SK-N-SH treated with all-trans-retinoic acid at 6 μM for 48 hours (cell line): ENCODE data around the gene TGDS.

Experiments used
- ATAC-seq: fragments of 200-7000 bp; cut with Tn5 transposase; 3 replicates; pipeline ENCODE4 v1.9.1; 2020; ENCODE audit warnings: mild to moderate bottlenecking, moderate library complexity
- CSRNP3 ChIP-seq: fragments of 250-450 bp; sonication (Bioruptor Pico); IDR thresholded peaks from 2 replicates; pipeline ENCODE4 v1.5.1; 2021; ENCODE audit warnings: mild to moderate bottlenecking, moderate library complexity
- ESRRG ChIP-seq: fragments of 250-450 bp; sonication (Bioruptor Pico); IDR thresholded peaks from 2 replicates; pipeline ENCODE4 v1.6.1; 2021; ENCODE audit warnings: mild to moderate bottlenecking
- GLIS3 ChIP-seq: fragments of 250-450 bp; sonication (Bioruptor Pico); IDR thresholded peaks from 2 replicates; pipeline ENCODE4 v1.5.0; 2020; ENCODE audit warnings: mild to moderate bottlenecking, moderate library complexity
- ISL1 ChIP-seq: fragments of 250-450 bp; sonication (Bioruptor Pico); IDR thresholded peaks from 2 replicates; pipeline ENCODE4 v2.1.2; 2022; ENCODE audit warnings: mild to moderate bottlenecking, moderate library complexity
- OSR1 ChIP-seq: fragments of 250-450 bp; sonication (Bioruptor Pico); IDR thresholded peaks from 2 replicates; pipeline ENCODE4 v1.8.0; 2022; ENCODE audit warnings: moderate library complexity, mild to moderate bottlenecking, inconsistent platforms
- PPARA ChIP-seq: fragments of 250-450 bp; sonication (Bioruptor Pico); IDR thresholded peaks from 2 replicates; pipeline ENCODE4 v1.5.0; 2020; ENCODE audit warnings: mild to moderate bottlenecking, borderline replicate concordance
- SNAI2 ChIP-seq: fragments of 250-450 bp; sonication (Bioruptor Pico); IDR thresholded peaks from 2 replicates; pipeline ENCODE4 v1.5.0; 2020; ENCODE audit warnings: mild to moderate bottlenecking, moderate library complexity
- TOX ChIP-seq: fragments of 250-450 bp; sonication (Bioruptor Pico); IDR thresholded peaks from 2 replicates; pipeline ENCODE4 v1.8.0; 2021; ENCODE audit warnings: mild to moderate bottlenecking, moderate library complexity, borderline replicate concordance
- TSHZ2 ChIP-seq: fragments of 250-450 bp; sonication (Bioruptor Pico); IDR thresholded peaks from 2 replicates; pipeline ENCODE4 v1.5.0; 2020; ENCODE audit warnings: mild to moderate bottlenecking, moderate library complexity
- ZC3H10 ChIP-seq: fragments of 250-450 bp; sonication (Bioruptor Pico); IDR thresholded peaks from 2 replicates; pipeline ENCODE4 v1.5.1; 2021; ENCODE audit warnings: mild to moderate bottlenecking, moderate library complexity
- ZFP3 ChIP-seq: fragments of 250-450 bp; sonication (Bioruptor Pico); IDR thresholded peaks from 2 replicates; pipeline ENCODE4 v1.5.0; 2020; ENCODE audit warnings: mild to moderate bottlenecking, moderate library complexity
- ZNF565 ChIP-seq: fragments of 450-650 bp; formaldehyde crosslinking; conservative IDR thresholded peaks from 2 replicates; pipeline ENCODE4 v1.5.0; 2020; ENCODE audit warnings: low read depth, mild to moderate bottlenecking, moderate library complexity
- ZNF70 ChIP-seq: fragments of 450-650 bp; formaldehyde crosslinking; IDR thresholded peaks from 2 replicates; pipeline ENCODE4 v1.5.0; 2020; ENCODE audit warnings: mild to moderate bottlenecking, moderate library complexity
- ZNF8 ChIP-seq: fragments of 450-650 bp; formaldehyde crosslinking; IDR thresholded peaks from 2 replicates; pipeline ENCODE4 v1.5.0; 2020; ENCODE audit warnings: mild to moderate bottlenecking, moderate library complexity
- TF ChIP-seq, protein P1 (sequence below): fragments of 250-450 bp; sonication (Bioruptor Pico); IDR thresholded peaks from 2 replicates; pipeline ENCODE4 v1.5.1; 2020; ENCODE audit warnings: low read depth, mild to moderate bottlenecking, moderate library complexity
- TF ChIP-seq, protein P2 (sequence below): fragments of 250-450 bp; sonication (Bioruptor Pico); IDR thresholded peaks from 2 replicates; pipeline ENCODE4 v1.8.0; 2020; ENCODE audit warnings: mild to moderate bottlenecking, moderate library complexity, borderline replicate concordance
- TF ChIP-seq, protein P3 (sequence below): fragments of 250-450 bp; sonication (Bioruptor Pico); IDR thresholded peaks from 2 replicates; pipeline ENCODE4 v1.8.0; 2021; ENCODE audit warnings: low read depth, mild to moderate bottlenecking, moderate library complexity, borderline replicate concordance

Gene TGDS

DNA sequence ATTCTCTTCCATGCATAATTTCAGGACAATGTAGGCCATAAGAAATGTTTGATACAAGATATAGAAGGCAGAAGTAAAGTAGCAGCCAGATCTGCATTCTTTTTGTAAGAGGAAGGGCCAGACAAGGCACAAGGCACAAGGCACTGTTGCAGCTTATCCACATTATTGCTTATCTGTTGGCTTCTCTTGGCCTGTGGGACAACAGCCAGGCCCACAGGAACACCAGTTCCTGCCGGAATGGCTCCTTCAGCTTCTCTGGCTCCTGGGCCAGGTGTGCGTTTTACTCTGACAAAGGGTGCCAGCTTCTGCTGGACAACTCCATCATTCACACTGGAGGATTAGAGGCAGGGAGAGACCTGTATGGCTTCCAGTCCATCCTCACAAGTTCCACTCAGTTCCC, 34.9 kb upstream of the TGDS start:
- no peak for TF ChIP-seq OSR1 (CRISPR knock-in tag)
- no peak for TF ChIP-seq ZNF70 (CRISPR knock-in tag)

DNA sequence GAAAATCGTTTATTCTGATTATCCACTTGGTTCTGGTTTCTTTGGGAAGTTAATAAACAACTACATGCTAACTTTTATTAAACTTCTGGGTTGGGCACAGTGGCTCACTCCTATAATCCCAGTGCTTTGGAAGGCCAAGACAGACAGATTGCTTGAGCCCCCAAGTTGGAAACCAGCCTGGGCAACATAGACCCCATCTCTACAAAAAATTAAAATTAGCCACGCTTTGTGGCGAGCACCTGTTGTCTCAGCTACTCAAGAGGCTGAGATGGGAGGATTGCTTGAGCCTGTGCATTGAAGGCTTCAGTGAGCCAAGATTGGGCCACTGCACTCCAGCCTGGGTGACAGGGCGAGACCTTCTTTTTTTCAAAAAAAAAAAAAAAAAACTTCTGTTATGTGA, 27.4 kb upstream of the TGDS start:
- no peak for TF ChIP-seq ZNF8 (CRISPR knock-in tag)
- TF ChIP-seq PPARA = no peak
- no peak for TF ChIP-seq OSR1 (CRISPR knock-in tag)
- TF ChIP-seq ZNF565 (CRISPR knock-in tag) = no peak
- no peak for TF ChIP-seq GLIS3 (CRISPR knock-in tag)
- TF ChIP-seq, protein P1, sequence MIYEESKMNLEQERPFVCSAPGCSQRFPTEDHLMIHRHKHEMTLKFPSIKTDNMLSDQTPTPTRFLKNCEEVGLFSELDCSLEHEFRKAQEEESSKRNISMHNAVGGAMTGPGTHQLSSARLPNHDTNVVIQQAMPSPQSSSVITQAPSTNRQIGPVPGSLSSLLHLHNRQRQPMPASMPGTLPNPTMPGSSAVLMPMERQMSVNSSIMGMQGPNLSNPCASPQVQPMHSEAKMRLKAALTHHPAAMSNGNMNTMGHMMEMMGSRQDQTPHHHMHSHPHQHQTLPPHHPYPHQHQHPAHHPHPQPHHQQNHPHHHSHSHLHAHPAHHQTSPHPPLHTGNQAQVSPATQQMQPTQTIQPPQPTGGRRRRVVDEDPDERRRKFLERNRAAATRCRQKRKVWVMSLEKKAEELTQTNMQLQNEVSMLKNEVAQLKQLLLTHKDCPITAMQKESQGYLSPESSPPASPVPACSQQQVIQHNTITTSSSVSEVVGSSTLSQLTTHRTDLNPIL (CRISPR knock-in tag) = no peak
- TF ChIP-seq, protein P2, sequence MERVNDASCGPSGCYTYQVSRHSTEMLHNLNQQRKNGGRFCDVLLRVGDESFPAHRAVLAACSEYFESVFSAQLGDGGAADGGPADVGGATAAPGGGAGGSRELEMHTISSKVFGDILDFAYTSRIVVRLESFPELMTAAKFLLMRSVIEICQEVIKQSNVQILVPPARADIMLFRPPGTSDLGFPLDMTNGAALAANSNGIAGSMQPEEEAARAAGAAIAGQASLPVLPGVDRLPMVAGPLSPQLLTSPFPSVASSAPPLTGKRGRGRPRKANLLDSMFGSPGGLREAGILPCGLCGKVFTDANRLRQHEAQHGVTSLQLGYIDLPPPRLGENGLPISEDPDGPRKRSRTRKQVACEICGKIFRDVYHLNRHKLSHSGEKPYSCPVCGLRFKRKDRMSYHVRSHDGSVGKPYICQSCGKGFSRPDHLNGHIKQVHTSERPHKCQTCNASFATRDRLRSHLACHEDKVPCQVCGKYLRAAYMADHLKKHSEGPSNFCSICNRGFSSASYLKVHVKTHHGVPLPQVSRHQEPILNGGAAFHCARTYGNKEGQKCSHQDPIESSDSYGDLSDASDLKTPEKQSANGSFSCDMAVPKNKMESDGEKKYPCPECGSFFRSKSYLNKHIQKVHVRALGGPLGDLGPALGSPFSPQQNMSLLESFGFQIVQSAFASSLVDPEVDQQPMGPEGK (CRISPR knock-in tag) = no peak
- TF ChIP-seq ESRRG = no peak
- TF ChIP-seq, protein P3, sequence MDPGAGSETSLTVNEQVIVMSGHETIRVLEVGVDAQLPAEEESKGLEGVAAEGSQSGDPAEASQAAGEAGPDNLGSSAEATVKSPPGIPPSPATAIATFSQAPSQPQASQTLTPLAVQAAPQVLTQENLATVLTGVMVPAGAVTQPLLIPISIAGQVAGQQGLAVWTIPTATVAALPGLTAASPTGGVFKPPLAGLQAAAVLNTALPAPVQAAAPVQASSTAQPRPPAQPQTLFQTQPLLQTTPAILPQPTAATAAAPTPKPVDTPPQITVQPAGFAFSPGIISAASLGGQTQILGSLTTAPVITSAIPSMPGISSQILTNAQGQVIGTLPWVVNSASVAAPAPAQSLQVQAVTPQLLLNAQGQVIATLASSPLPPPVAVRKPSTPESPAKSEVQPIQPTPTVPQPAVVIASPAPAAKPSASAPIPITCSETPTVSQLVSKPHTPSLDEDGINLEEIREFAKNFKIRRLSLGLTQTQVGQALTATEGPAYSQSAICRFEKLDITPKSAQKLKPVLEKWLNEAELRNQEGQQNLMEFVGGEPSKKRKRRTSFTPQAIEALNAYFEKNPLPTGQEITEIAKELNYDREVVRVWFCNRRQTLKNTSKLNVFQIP = no peak
- TF ChIP-seq, all 23 proteins: peak for 0
- ATAC-seq = no peak

More for the DNA sequence above, 34.9 kb upstream of the TGDS start:
- ATAC-seq = no peak

DNA sequence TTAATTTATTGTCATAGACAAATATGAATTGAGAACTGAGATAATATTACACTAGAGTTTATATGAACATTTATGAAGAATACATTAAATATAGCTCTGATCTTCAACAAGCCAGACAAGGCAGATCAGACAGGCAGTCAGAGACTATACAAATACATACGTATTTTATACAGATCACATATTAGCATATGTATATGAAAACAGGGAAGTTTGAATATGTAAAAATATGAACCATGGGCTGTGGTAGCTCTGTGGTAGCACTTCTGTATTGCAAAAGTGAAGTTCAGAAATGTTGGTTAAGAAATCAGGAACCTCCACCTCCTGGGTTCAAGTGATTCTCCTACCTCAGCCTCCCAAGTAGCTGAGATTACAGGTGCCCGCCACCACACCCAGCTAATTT, 26.4 kb upstream of the TGDS start:
- ATAC-seq = no peak
- no peak for TF ChIP-seq TSHZ2
- no peak for TF ChIP-seq CSRNP3
- TF ChIP-seq TOX = no peak
- no peak for TF ChIP-seq ISL1 (CRISPR knock-in tag)
- no peak for TF ChIP-seq ESRRG
- TF ChIP-seq GLIS3 (CRISPR knock-in tag) = no peak
- no peak for TF ChIP-seq ZC3H10 (CRISPR knock-in tag)
- TF ChIP-seq, protein P2 (CRISPR knock-in tag) = no peak
- TF ChIP-seq SNAI2 (CRISPR knock-in tag) = no peak
- TF ChIP-seq ZFP3 (CRISPR knock-in tag) = no peak

DNA sequence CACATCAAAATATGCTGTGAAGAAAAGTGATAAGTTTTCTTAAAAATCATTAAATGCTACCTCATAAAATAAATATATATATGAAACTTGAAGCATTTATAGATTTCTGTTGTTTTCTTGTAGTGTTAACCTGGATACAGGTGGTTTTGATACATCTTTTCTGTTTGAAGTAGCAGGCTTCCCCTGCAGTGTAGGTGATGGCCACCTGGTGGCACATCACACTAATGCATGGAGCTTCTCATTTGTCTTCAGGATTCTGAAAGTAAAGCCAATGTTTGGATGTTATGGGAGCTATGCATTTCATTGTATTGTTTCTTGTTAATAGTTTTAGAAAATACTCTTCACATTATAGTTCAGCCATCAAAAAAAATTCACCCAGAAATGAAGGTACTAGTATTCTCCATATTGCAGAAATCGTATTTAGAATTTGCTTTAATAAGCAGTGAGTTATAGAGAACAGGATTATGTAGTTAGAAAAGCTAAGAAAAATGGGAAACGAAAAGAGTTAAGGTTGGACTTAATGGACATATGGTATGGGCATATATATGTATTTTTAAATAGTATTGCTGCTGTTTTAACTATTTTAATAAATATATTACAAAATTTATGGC, 24.4 kb upstream of the TGDS start:
- peak; percentile 82 for ATAC-seq
- no peak for TF ChIP-seq CSRNP3
- no peak for TF ChIP-seq TOX
- TF ChIP-seq TSHZ2 = no peak
- TF ChIP-seq, protein P1 (CRISPR knock-in tag) = no peak
- TF ChIP-seq GLIS3 (CRISPR knock-in tag) = no peak
- no peak for TF ChIP-seq OSR1 (CRISPR knock-in tag)
